SU-DHL-6 (cell line): Measurements from ENCODE around the gene SMURF2.

Source experiments
- H2AFZ ChIP-seq: fragments of 200-600 bp; sonication (generic); 2 replicates; pipeline ENCODE4 v1.6.1; 2014; ENCODE audit warnings: low read depth, mild to moderate bottlenecking, moderate library complexity, mixed read lengths, antibody characterized with exemption, low read length; ENCODE audit not compliant: severe bottlenecking
- H3F3A ChIP-seq: fragments of 200-600 bp; shearing (Covaris generic); 2 replicates; pipeline ENCODE4 v1.6.0; 2016; ENCODE audit warnings: antibody characterized with exemption, mild to moderate bottlenecking; ENCODE audit not compliant: insufficient read depth
- H3K27ac ChIP-seq: fragments of 200-600 bp; sonication (generic); 2 replicates; pipeline ENCODE4 v1.5.1; 2016; ENCODE audit warnings: low read depth, mild to moderate bottlenecking, low read length, moderate library complexity, mixed read lengths
- H3K27me3 ChIP-seq: fragments of 200-600 bp; sonication (generic), shearing (Covaris generic); 2 replicates; pipeline ENCODE4 v1.6.0; 2014; ENCODE audit warnings: mild to moderate bottlenecking, low read length
- H3K36me3 ChIP-seq: fragments of 200-600 bp; sonication (generic); 2 replicates; pipeline ENCODE4 v1.6.1; 2014; ENCODE audit warnings: mild to moderate bottlenecking, low read length, mixed read lengths
- H3K4me2 ChIP-seq: fragments of 300-600, 200-600 bp; shearing (Covaris generic), sonication (generic); 2 replicates; pipeline ENCODE4 v1.6.0; 2014; ENCODE audit warnings: low read length, low read depth, mild to moderate bottlenecking; ENCODE audit not compliant: poor library complexity, severe bottlenecking
- H3K4me3 ChIP-seq: fragments of 200-600 bp; sonication (generic); 2 replicates; pipeline ENCODE4 v1.5.1; 2014; ENCODE audit warnings: antibody characterized with exemption, low read length, mild to moderate bottlenecking, mixed read lengths; ENCODE audit not compliant: insufficient read depth, poor library complexity, severe bottlenecking
- H3K79me2 ChIP-seq: fragments of 200-600 bp; sonication (generic); 2 replicates; pipeline ENCODE4 v1.6.1; 2014; ENCODE audit warnings: mild to moderate bottlenecking, low read length, moderate library complexity; ENCODE audit not compliant: insufficient read depth
- H3K9ac ChIP-seq: fragments of 200-600 bp; sonication (generic); 2 replicates; pipeline ENCODE4 v1.7.0; 2014; ENCODE audit warnings: mild to moderate bottlenecking, low read length
- H3K9me2 ChIP-seq: fragments of 200-600 bp; sonication (generic); replicated peaks from 2 replicates; pipeline ENCODE4 v1.6.1; 2014; ENCODE audit warnings: low read length; ENCODE audit not compliant: insufficient read depth
- H3K9me3 ChIP-seq: fragments of 200-600 bp; sonication (generic); 2 replicates; pipeline ENCODE4 v1.6.1; 2014; ENCODE audit warnings: low read length, mixed read lengths; ENCODE audit not compliant: insufficient read depth
- H4K20me1 ChIP-seq: fragments of 200-600 bp; sonication (generic); 2 replicates; pipeline ENCODE4 v1.6.1; 2014; ENCODE audit warnings: low read depth, mild to moderate bottlenecking, antibody characterized with exemption, low read length, moderate library complexity, mixed read lengths
- EZH2phosphoT487 ChIP-seq: fragments of 200-600 bp; sonication (generic), shearing (Covaris generic); conservative IDR thresholded peaks from 2 replicates; pipeline ENCODE4 v1.6.1; 2018; ENCODE audit warnings: mild to moderate bottlenecking, antibody characterized with exemption, low read length, moderate library complexity, mixed read lengths
- TF ChIP-seq, protein P1 (sequence below): fragments of 200-600 bp; sonication (generic); IDR thresholded peaks from one replicate; pipeline ENCODE4 v1.5.1; 2017; ENCODE audit warnings: antibody characterized with exemption, mild to moderate bottlenecking, low read length, moderate library complexity; ENCODE audit not compliant: insufficient read depth, poor library complexity, severe bottlenecking

SMURF2 gene

DNA sequence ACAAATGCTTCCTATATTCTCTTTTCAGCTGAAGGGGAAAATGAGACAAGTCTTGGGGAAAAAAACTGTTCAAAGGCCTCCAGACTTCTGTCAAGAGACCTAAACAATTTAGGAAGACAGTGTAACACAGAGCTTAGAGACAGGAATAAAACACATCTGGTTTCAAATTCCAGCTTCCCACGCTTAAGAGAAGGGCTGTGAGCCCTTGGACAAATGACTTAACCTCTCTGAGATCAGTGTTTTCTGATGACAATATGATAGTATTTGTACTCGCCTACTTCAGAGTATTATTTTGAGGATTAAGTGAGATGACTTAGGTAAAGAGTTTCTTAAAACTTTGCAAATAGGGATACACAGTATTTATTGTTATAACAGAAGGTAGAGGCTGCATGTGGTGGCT is 29.5 kb downstream of the SMURF2 start:
- Histone ChIP-seq H3K9me2 (no peaks in the 10 kb centered on the region), H3K9me3 (no peaks in the 10 kb centered on the region), H3K27ac (no peak overlapping the region), H4K20me1 (no peaks in the 10 kb centered on the region), H3F3A (no peaks in the 10 kb centered on the region), H3K4me2 (no peak overlapping the region), H3K27me3 (no peaks in the 10 kb centered on the region), H3K4me3 (no peak overlapping the region), H2AFZ (no peak overlapping the region), H3K9ac (no peak overlapping the region), H3K36me3 (no peaks in the 10 kb centered on the region), H3K79me2 (no peaks in the 10 kb centered on the region; the same call in 1 of the 2 replicates)
- TF ChIP-seq, protein P1, sequence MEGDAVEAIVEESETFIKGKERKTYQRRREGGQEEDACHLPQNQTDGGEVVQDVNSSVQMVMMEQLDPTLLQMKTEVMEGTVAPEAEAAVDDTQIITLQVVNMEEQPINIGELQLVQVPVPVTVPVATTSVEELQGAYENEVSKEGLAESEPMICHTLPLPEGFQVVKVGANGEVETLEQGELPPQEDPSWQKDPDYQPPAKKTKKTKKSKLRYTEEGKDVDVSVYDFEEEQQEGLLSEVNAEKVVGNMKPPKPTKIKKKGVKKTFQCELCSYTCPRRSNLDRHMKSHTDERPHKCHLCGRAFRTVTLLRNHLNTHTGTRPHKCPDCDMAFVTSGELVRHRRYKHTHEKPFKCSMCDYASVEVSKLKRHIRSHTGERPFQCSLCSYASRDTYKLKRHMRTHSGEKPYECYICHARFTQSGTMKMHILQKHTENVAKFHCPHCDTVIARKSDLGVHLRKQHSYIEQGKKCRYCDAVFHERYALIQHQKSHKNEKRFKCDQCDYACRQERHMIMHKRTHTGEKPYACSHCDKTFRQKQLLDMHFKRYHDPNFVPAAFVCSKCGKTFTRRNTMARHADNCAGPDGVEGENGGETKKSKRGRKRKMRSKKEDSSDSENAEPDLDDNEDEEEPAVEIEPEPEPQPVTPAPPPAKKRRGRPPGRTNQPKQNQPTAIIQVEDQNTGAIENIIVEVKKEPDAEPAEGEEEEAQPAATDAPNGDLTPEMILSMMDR, result no peak
- no peak for TF ChIP-seq EZH2phosphoT487

DNA sequence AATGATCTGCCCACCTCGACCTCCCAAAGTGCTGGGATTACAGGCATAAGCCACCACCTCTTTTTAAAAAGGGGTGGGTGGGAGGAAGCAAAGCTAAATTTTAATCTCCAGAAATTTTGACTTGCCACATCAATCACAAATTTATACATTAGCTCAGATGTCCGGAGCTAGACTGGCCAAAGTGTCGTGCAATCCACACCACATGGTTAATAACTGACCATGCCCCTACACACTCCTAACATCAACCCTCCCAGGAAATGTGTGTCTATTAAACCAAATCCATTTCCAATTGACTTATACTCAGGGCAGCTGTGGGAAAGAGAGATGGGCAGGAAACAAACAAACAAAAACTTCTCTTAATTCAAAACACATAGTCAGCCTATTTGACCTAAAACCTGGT is 29.9 kb downstream of the SMURF2 start:
- H3K9me2 ChIP-seq, result no peaks in the 10 kb centered on the region
- no peak for TF ChIP-seq EZH2phosphoT487
- TF ChIP-seq, protein P1, result no peak
- H3K36me3 ChIP-seq, result no peaks in the 10 kb centered on the region
- no peak overlapping the region for H3K4me2 ChIP-seq
- no peaks in the 10 kb centered on the region for H3K9me3 ChIP-seq
- no peaks in the 10 kb centered on the region for H4K20me1 ChIP-seq
- no peak overlapping the region for H3K9ac ChIP-seq
- H3K79me2 ChIP-seq, result no peaks in the 10 kb centered on the region; the same call in 1 of the 2 replicates
- no peaks in the 10 kb centered on the region for H3F3A ChIP-seq
- no peaks in the 10 kb centered on the region for H3K27me3 ChIP-seq
- H3K4me3 ChIP-seq, result no peak overlapping the region
- H3K27ac ChIP-seq, result no peak overlapping the region
- H2AFZ ChIP-seq, result no peak overlapping the region

DNA sequence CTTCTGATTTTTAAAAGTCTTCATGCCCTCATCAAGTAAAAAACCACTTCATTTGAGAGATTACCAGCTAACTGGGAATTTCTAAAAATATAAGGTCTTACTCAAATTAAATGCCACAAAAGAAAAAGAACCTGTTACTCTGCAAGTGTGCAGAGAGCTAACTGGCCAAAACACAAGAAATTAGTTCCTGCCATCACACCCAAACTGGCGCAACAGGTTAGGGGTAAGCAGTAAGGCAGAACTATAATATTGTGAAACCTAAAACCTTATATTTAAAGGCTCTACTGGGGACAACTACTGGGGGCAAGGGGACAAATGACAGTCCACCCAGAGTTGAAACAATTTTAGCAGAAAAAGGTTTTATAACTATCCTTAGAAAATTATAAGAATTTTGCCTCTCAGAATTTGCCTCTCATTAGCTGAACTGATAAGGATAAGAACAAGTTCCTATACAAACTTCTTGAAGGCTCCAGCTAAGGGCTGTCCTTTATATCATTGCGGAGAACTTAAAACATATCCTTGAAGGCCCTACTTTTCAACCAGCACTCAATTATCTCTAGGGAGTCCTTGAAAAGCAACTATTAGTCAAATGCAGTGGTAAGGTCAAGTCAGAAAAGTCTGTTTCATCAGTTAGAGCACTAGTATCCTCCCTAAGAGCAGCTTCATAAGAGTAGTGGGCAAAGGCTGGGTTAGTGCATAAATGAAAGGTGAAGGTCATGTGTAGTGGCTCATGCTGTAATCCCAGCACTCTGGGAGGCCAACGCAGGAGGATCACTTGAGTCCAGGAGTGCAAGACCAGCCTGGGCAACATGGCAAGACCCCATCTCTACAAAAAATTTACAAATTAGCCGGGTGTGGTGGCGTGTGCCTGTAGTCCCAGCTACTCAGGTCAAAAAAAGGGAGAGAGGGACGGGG is 31.5 kb downstream of the SMURF2 start:
- Histone ChIP-seq H3K9me3 (no peaks in the 10 kb centered on the region), H3K9me2 (no peaks in the 10 kb centered on the region), H3F3A (no peaks in the 10 kb centered on the region), H3K4me3 (no peak overlapping the region), H4K20me1 (no peaks in the 10 kb centered on the region), H3K36me3 (no peaks in the 10 kb centered on the region), H3K9ac (no peak overlapping the region), H3K27ac (no peak overlapping the region), H3K4me2 (no peak overlapping the region), H3K27me3 (no peaks in the 10 kb centered on the region), H3K79me2 (no peaks in the 10 kb centered on the region; the same call in 1 of the 2 replicates), H2AFZ (no peak overlapping the region)
- TF ChIP-seq, protein P1, result no peak
- no peak for TF ChIP-seq EZH2phosphoT487
